AG09309 (cell line): ENCODE results near the gene LPIN3.

ENCODE experiments used
- DNase-seq: peaks from one replicate; pipeline ENCODE4 v3.0.0-alpha.2; 2010; ENCODE audit warnings: low read depth
- H3K4me3 ChIP-seq: 2 replicates; pipeline ENCODE4 v1.5.1; 2011; ENCODE audit warnings: mild to moderate bottlenecking, low read depth, low read length, moderate library complexity; ENCODE audit not compliant: control insufficient read depth
- TF ChIP-seq, protein P1 (sequence below): IDR thresholded peaks from 2 replicates; pipeline ENCODE4 v1.5.1; 2011; ENCODE audit warnings: mild to moderate bottlenecking, low read depth, low read length, inconsistent platforms; ENCODE audit not compliant: insufficient read depth, control insufficient read depth; ENCODE audit errors: missing control alignments

LPIN3 gene

DNA sequence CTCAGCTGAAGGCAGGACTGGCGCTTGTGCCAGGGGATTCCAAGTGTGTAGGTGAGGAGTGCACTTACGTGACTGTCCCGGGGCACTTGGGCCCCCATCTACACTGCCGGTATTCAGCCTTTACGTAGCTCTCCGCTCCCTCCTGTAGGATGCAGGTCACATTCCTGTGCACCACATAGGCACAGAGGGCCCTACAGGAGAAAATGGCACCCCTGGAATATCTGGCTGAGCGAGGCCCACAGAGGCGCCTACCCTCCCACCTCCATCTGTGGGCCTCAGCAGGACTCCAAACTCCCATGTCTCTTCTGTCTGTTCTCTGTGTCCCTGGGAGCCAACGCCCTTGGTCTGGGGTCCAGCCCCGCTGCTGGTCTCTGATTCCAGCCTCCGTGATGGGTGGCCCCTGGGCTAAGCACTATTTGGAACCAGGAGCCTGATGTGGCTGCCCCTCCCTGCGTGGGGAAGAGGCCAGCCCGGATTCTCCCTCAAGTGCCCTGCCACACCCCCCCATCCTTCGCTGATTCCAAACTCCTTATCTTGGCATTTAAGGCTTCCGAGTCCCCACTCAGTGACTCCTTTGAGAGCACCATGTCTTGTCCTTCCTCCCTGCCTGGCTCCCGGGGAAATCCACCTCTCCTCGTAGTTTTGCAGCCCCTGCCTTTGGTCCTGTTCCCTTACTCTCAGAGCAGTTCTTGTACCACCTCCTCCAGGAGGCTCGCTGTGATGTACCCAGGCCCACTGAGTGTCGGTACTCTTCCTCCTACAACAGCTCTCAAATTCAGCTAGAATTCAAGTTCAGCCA is 24.5 kb downstream of the LPIN3 start:
- TF ChIP-seq, protein P1, sequence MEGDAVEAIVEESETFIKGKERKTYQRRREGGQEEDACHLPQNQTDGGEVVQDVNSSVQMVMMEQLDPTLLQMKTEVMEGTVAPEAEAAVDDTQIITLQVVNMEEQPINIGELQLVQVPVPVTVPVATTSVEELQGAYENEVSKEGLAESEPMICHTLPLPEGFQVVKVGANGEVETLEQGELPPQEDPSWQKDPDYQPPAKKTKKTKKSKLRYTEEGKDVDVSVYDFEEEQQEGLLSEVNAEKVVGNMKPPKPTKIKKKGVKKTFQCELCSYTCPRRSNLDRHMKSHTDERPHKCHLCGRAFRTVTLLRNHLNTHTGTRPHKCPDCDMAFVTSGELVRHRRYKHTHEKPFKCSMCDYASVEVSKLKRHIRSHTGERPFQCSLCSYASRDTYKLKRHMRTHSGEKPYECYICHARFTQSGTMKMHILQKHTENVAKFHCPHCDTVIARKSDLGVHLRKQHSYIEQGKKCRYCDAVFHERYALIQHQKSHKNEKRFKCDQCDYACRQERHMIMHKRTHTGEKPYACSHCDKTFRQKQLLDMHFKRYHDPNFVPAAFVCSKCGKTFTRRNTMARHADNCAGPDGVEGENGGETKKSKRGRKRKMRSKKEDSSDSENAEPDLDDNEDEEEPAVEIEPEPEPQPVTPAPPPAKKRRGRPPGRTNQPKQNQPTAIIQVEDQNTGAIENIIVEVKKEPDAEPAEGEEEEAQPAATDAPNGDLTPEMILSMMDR = no peak
- DNase-seq = no peak
- no peak overlapping the region for H3K4me3 ChIP-seq

DNA sequence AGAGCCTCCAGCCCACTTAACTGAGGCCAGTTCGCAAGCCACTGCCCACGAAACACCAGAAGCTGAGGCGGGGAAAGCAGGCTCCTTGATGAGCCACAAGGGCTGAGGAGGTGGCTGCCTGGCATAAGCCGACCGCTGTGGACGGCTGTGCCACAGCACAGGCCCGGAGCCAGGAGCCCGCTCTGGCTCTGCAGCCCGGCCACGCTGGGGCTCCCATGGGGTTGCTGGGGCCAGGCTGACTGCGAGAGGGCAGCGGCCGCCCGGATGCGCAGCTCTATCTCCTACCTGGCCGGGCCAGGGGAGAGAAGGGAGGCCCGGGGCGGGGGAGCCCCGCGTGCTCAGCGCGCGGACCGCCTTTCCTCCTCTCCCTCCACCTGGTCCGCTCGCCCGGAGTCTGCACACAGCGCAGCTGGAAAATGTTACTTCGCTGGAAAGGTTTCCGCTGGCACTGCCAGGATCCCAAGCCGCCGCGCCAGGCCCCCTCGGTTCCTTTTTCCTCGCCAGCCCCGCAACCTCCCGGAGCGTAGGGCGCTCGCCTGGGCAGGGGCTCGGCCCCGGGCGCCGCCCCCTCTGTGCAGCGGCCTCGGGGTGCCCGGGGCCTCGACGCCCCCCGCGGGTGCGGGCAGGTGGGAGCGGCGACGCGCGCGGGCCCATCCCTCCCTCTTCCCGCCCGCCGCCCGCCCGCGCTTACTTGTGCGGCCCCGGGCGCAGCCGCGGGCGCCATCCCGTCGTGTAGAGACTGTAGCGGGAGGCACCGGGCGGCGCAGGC is 25.3 kb downstream of the LPIN3 start:
- TF ChIP-seq, protein P1 = no peak
- H3K4me3 ChIP-seq = no peak overlapping the region
- no peak for DNase-seq

DNA sequence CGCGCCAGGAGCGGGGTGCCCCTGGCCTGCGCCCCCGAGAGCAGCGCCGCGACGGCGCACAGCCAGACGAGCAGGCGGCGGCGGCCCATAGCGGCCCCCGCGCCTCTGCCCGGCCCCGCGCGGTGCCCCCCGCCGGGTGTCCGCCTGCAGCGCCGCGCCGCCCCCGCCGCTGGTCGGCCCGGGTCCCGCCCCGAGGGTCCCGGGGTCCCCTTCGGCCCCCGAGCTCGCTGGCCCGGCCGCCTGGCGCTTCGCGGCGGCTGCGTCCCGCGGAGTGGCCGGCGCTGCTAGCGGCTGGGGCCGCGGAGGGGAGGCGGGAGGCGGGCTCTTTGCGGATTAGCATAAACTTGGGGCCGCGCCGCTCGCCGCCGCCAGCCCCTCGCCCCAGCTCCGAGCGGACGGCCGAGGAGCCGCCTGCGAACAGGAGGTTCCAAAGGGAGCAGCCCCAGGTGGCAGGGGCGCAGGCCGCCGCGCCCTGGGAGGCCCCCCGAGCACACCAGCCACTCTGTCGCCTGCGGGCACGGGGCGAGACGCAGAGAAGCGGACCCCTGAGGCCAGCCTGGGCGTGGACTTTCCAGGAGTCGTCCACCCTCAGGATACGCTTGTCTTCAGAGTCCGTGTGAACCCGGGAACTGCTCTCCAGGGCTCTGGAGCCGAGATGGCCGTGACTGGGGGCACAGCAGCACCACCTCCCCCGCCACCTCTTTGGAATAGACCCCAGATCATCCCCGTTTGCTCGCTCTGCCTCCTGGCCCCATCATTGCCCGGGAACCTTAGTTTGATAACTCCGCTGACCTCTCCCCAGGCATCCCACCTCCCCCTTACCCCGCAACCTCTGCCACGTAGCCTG is 26.1 kb downstream of the LPIN3 start, which contains the start of gene EMILIN3:
TSS of gene EMILIN3 (minus strand) at position 273 of the 847 bp plus-strand sequence. CDS start at position 89, 184 bp downstream.
- no peak for DNase-seq
- TF ChIP-seq, protein P1 = no peak
- no peak within 1 kb of the TSS for H3K4me3 ChIP-seq

DNA sequence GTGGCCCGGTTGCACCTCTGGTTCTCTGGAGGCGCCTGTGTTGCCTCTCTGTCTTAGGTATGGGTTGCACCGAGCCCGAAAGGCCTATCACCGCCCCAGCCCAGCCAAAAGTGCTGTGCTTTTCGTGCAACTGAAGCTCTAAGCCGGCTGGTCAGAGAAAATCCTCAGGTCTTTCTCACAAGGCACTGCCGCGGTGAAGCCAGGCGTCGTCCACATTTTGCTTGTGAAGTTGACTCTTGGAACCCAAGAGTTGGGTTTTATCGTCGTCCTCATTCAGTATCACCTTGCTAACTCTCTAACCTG is 26.7 kb downstream of the LPIN3 start:
- TF ChIP-seq, protein P1 = no peak
- H3K4me3 ChIP-seq = no peak overlapping the region
- DNase-seq = no peak

DNA sequence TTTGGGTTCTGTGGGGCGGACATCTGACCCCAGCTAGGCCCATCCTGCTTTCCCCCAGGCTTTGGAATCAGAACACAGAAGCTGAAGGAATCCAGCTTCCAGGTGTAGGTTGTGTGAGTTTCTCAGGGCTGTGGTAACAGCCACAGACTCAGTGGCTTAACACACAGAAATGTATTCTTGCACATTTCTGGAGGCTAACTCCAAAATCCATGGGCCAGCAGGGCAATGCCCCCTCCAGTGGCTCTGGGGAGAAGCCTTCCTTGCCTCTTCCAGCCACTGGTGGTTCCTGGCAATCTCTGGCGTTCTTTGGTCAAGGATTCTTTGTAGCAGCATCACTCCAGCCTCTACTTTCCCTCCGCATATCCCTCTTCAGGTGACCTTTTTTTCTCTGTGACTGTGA is 27.3 kb downstream of the LPIN3 start:
- TF ChIP-seq, protein P1 = no peak
- no peak for DNase-seq
- no peak overlapping the region for H3K4me3 ChIP-seq

DNA sequence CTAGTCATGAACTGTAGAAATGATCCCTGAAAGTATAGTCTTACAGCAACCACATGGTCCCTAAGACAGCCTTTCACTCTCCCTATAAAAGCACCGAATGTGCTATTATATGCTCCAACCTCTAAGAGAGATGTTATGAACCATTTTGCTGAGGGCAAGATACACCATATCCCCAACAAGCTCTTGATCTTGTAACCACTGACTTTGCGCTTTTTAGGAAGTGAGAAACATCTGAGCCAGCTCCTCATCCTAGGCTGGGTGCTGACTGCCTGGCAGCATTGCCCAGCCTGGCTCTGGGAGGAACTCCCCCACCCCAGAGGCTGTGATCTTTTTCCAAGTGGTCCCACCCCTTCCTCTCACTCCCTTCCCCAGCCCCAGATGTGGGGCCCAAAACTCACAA is 29.1 kb downstream of the LPIN3 start:
- DNase-seq = no peak
- no peak overlapping the region for H3K4me3 ChIP-seq
- TF ChIP-seq, protein P1 = no peak
